Measurements from ENCODE around the gene MBLAC1. TPM values are rescaled to one million over a fixed set of nuclear protein-coding genes. Genes with fewer than 3 reads are reported as not detected.

The MBLAC1 gene
- total and polyA plus RNA-seq, 4 experiments from 2014 or later = 0.77 to 6.8 (median 3.8) TPM

DNA sequence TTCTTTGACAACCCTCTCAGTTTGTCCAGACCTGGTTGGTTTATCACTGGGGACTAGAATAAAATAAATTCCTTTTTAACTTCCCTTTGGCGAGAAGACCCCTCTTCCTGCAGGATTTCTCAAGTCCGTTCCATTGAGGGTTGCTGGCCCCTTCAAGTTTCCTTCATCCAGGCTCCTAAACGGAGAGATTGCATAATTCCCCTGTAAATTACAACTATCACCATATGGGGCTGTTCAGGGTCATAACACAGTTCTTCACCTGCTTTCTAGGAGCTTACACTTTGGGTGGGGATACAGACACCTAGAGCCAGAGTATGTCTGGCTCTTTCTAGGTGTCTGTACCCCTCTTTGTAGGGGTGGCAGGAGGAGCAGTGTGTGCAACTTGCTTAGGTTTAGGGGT lies 41.3 kb upstream of the MBLAC1 start:
- H3K27me3 Mint-ChIP-seq = no peaks in the 10 kb centered on the region
- peaks cover 24 to 54% (median 39%) of the 10 kb centered on the region in 4 donors for H3K4me1 Mint-ChIP-seq
- H3K27ac Mint-ChIP-seq = peak overlapping the region in 2 of 7 donors; percentile 25 to 35
- CTCF ChIA-PET (ENCODE audit: partially characterized antibody) = interaction anchor here (0.6 to 2.2 kb wide), 4 partner anchors 16 to 614 kb away, joined by 3 to 5 read pairs (median 4); partner anchors contain the start of genes AP4M1 and MCM7
- Histone ChIP-seq H3K36me3 (ENCODE audit: insufficient read depth, low read length) (peaks cover 3% of the 10 kb centered on the region), H3K9me3 (ENCODE audit: control insufficient read depth in 1 of 2, low read length in 2 of 2) (no peaks in the 10 kb centered on the region), H3K27ac (ENCODE audit: low read depth, low read length) (no peak overlapping the region), H3K4me1 (ENCODE audit: insufficient read depth, low read length) (peaks cover 34% of the 10 kb centered on the region), H3K4me3 (ENCODE audit: low read length in 2 of 2) (no peak overlapping the region), H3K27me3 (ENCODE audit: insufficient read depth, low read length) (no peaks in the 10 kb centered on the region)
- no peak for DNase-seq
- H3K9me3 Mint-ChIP-seq = peaks cover 0 to 2% (median 0%) of the 10 kb centered on the region in 8 donors
- peak overlapping the region in 1 of 8 donors; percentile 7 for H3K4me3 Mint-ChIP-seq
- peaks cover 0 to 24% of the 10 kb centered on the region in 2 donors for H3K36me3 Mint-ChIP-seq
- POLR2A ChIA-PET (ENCODE audit: partially characterized antibody) = interaction anchor here (0.6 to 1.6 kb wide), 2 partner anchors 15 to 35 kb away, joined by 3 to 5 read pairs; partner anchors contain the start of gene CNPY4
- intact Hi-C loops (cut with micrococcal nuclease) = loop anchor here (10.0 kb wide), 1 partner anchor 531 kb away; the partner anchor contains the start of genes FAM200A and ZNF655

GRCh38 chr7:100087055-100087750 lies 39.6 kb upstream of the MBLAC1 start:
- intact Hi-C loops (cut with micrococcal nuclease) = loop anchor here (10.0 kb wide), 1 partner anchor 532 kb away; the partner anchor contains the start of genes FAM200A and ZNF655
- no peaks in the 10 kb centered on the region for H3K9me3 ChIP-seq (ENCODE audit: control insufficient read depth in 1 of 2, low read length in 2 of 2)

DNA sequence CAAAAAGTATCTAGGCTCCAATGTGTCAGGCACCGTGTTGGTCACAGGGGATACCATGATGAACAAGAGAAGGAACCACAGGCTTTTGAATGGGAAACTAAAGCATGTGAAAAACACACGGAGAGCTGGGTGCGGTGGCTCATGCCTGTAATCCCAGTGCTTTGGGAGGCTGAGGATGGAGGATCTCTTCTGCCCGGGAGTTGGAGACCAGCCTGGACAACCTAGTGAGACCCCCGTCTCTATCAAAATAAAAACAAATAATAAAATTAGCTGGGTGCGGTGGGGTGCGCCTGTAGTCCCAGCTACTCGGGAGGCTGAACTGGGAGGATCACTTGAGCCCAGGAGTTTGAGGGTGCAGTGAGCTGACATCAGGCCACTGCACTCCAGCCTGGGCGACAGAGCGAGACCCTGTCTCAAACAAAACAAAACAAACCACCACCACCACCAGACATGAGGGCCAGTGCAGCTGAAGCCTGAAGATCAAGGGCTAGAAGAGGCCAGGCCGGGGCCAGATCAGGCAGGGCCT lies 38.6 kb upstream of the MBLAC1 start:
- intact Hi-C loops (cut with micrococcal nuclease) = loop anchor here (1.0 to 10.0 kb wide), 2 partner anchors 12 to 533 kb away; partner anchors contain the start of genes FAM200A and ZNF655
- H3K9me3 Mint-ChIP-seq = peaks cover 0 to 2% (median 0%) of the 10 kb centered on the region in 8 donors
- peak overlapping the region; percentile 90 to 97 (median 95) for H3K27ac Mint-ChIP-seq
- Histone ChIP-seq H3K36me3 (ENCODE audit: insufficient read depth, low read length) (peaks cover 30% of the 10 kb centered on the region), H3K4me1 (ENCODE audit: insufficient read depth, low read length) (peaks cover 16% of the 10 kb centered on the region), H3K9me3 (ENCODE audit: control insufficient read depth in 1 of 2, low read length in 2 of 2) (no peaks in the 10 kb centered on the region), H3K4me3 (ENCODE audit: low read length in 2 of 2) (peak overlapping the region; percentile 57 to 82), H3K27me3 (ENCODE audit: insufficient read depth, low read length) (no peaks in the 10 kb centered on the region), H3K27ac (ENCODE audit: low read depth, low read length) (peak overlapping the region; percentile 76)
- ChIA-PET POLR2A (ENCODE audit: partially characterized antibody) (interaction anchor here (0.6 to 6.2 kb wide), 7 partner anchors 13 to 340 kb away, joined by 3 to 83 read pairs (median 7); partner anchors contain the start of genes AP4M1, CNPY4, MBLAC1 and MCM7), CTCF (ENCODE audit: partially characterized antibody) (interaction anchor here (3.0 kb wide), 1 partner anchor 13 kb away, joined by 19 read pairs; the partner anchor contains the start of genes AP4M1 and MCM7)
- no peaks in the 10 kb centered on the region for H3K27me3 Mint-ChIP-seq
- DNase-seq = no peak
- peak overlapping the region; percentile 86 to 94 (median 91) for H3K4me3 Mint-ChIP-seq
- peaks cover 21 to 39% of the 10 kb centered on the region in 2 donors for H3K36me3 Mint-ChIP-seq
- peaks cover 14 to 35% (median 24%) of the 10 kb centered on the region in 4 donors for H3K4me1 Mint-ChIP-seq

More at GRCh38 chr7:100087055-100087750, 39.6 kb upstream of the MBLAC1 start:
- peaks cover 24% of the 10 kb centered on the region for H3K4me1 ChIP-seq (ENCODE audit: insufficient read depth, low read length)
- peaks cover 15 to 32% of the 10 kb centered on the region in 2 donors for H3K36me3 Mint-ChIP-seq
- DNase-seq = no peak
- ChIA-PET POLR2A (ENCODE audit: partially characterized antibody) (interaction anchor here (6.2 kb wide), 1 partner anchor 14 kb away, joined by 83 read pairs; the partner anchor contains the start of genes AP4M1 and MCM7), CTCF (ENCODE audit: partially characterized antibody) (no interaction called here)
- H3K4me1 Mint-ChIP-seq = peaks cover 18 to 44% (median 28%) of the 10 kb centered on the region in 4 donors
- no peak overlapping the region for H3K4me3 ChIP-seq (ENCODE audit: low read length in 2 of 2)
- peaks cover 20% of the 10 kb centered on the region for H3K36me3 ChIP-seq (ENCODE audit: insufficient read depth, low read length)
- H3K27ac ChIP-seq (ENCODE audit: low read depth, low read length) = no peak overlapping the region
- H3K27me3 Mint-ChIP-seq = no peaks in the 10 kb centered on the region
- H3K4me3 Mint-ChIP-seq = peak overlapping the region in 6 of 8 donors; percentile 3 to 71 (median 43)
- peaks cover 0 to 2% (median 0%) of the 10 kb centered on the region in 8 donors for H3K9me3 Mint-ChIP-seq
- H3K27me3 ChIP-seq (ENCODE audit: insufficient read depth, low read length) = no peaks in the 10 kb centered on the region
- peak overlapping the region in 6 of 7 donors; percentile 70 to 90 (median 81) for H3K27ac Mint-ChIP-seq

GRCh38 chr7:100088621-100089457 lies 37.9 kb upstream of the MBLAC1 start, which contains the start of gene COPS6:
Gene COPS6 (plus strand): TSS chr7:100088969. CDS start chr7:100088991, 22 bp downstream.
- Histone ChIP-seq H3K4me3 (ENCODE audit: low read length in 2 of 2) (peak within 1 kb of the TSS; percentile 57 to 82), H3K36me3 (ENCODE audit: insufficient read depth, low read length) (peaks cover 37% of the 10 kb centered on the region), H3K27ac (ENCODE audit: low read depth, low read length) (peak within 1 kb of the TSS; percentile 76), H3K4me1 (ENCODE audit: insufficient read depth, low read length) (peaks cover 16% of the 10 kb centered on the region), H3K27me3 (ENCODE audit: insufficient read depth, low read length) (no peaks in the 10 kb centered on the region), H3K9me3 (ENCODE audit: control insufficient read depth in 1 of 2, low read length in 2 of 2) (no peaks in the 10 kb centered on the region)
- Mint-ChIP-seq H3K4me3 (peak within 1 kb of the TSS; percentile 86 to 94 (median 91)), H3K27ac (peak within 1 kb of the TSS; percentile 90 to 97 (median 95)), H3K27me3 (no peaks in the 10 kb centered on the region), H3K36me3 (peaks cover 26 to 46% of the 10 kb centered on the region in 2 donors), H3K9me3 (peaks cover 0 to 2% (median 0%) of the 10 kb centered on the region in 8 donors), H3K4me1 (peaks cover 15 to 35% (median 27%) of the 10 kb centered on the region in 4 donors)
- DNase-seq = peak; percentile 83 to 91 (median 85)
- CTCF ChIA-PET (ENCODE audit: partially characterized antibody) = interaction anchor here (3.0 kb wide), 1 partner anchor 13 kb away, joined by 19 read pairs; the partner anchor contains the start of genes AP4M1 and MCM7
- intact Hi-C loops (cut with micrococcal nuclease) = loop anchor here (1.0 to 10.0 kb wide), 2 partner anchors 11 to 534 kb away; partner anchors contain the start of genes FAM200A and ZNF655
- POLR2A ChIA-PET (ENCODE audit: partially characterized antibody) = interaction anchor here (0.6 to 6.2 kb wide), 7 partner anchors 12 to 340 kb away, joined by 3 to 83 read pairs (median 7); partner anchors contain the start of genes AP4M1, CNPY4, MBLAC1 and MCM7

DNA sequence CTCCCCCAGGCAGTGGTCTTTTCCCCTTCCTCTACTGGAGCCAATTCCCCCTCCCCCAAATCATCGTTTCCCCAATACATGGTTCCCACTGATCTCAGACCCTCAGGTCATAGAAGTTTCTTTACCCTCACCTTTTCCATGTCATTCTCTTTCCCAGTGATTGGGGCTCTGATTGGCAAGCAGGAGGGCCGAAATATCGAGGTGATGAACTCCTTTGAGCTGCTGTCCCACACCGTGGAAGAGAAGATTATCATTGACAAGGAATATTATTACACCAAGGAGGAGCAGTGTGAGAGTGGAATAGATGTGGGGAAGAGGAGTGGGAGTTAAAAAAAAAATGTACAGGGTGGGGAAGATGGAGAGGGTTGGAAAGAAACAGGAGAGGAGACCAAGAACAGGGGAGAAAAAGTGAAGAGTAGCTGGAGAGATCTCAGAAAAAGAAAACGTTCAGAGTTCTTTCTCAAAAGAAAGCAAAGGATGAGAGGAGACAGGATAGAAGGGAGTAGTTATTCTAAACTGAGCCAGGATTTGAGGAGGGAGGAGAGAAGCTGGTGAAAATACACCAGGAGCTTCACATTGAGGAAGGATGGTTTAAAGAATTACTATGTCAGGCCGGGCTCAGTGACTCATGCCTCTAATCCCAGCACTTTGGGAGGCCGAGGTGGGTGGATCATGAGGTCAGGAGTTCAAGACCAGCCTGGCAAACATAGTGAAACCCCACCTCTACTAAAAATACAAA lies 37.1 kb upstream of the MBLAC1 start:
- peak overlapping the region; percentile 76 for H3K27ac ChIP-seq (ENCODE audit: low read depth, low read length)
- Mint-ChIP-seq H3K4me1 (peaks cover 15 to 35% (median 29%) of the 10 kb centered on the region in 4 donors), H3K27me3 (no peaks in the 10 kb centered on the region), H3K4me3 (peak overlapping the region; percentile 86 to 94 (median 91)), H3K9me3 (peaks cover 0 to 2% (median 0%) of the 10 kb centered on the region in 8 donors), H3K36me3 (peaks cover 29 to 54% of the 10 kb centered on the region in 2 donors), H3K27ac (peak overlapping the region; percentile 90 to 96 (median 94))
- ChIA-PET CTCF (ENCODE audit: partially characterized antibody) (interaction anchor here (1.0 to 3.0 kb wide), 3 partner anchors 7 to 43 kb away, joined by 3 to 19 read pairs (median 4); partner anchors contain the start of genes AP4M1 and MCM7), POLR2A (ENCODE audit: partially characterized antibody) (interaction anchor here (0.7 to 6.2 kb wide), 9 partner anchors 9 to 339 kb away, joined by 3 to 83 read pairs (median 3); partner anchors contain the start of genes AP4M1, CNPY4, MBLAC1 and MCM7)
- peaks cover 45% of the 10 kb centered on the region for H3K36me3 ChIP-seq (ENCODE audit: insufficient read depth, low read length)
- H3K4me3 ChIP-seq (ENCODE audit: low read length in 2 of 2) = peak overlapping the region; percentile 57 to 58
- no peaks in the 10 kb centered on the region for H3K9me3 ChIP-seq (ENCODE audit: control insufficient read depth in 1 of 2, low read length in 2 of 2)
- H3K27me3 ChIP-seq (ENCODE audit: insufficient read depth, low read length) = no peaks in the 10 kb centered on the region
- intact Hi-C loops (cut with micrococcal nuclease) = loop anchor here (10.0 kb wide), 1 partner anchor 535 kb away; the partner anchor contains the start of genes FAM200A and ZNF655
- H3K4me1 ChIP-seq (ENCODE audit: insufficient read depth, low read length) = peaks cover 16% of the 10 kb centered on the region
- DNase-seq = no peak
